ENCODE results near the gene TLE5.

Gene TLE5

GRCh38 chr19:3004522-3004921 lies 57.8 kb downstream of the TLE5 start:
- H3K9me3 ChIP-seq (ENCODE audit: control insufficient read depth, insufficient read depth, low read length): no peaks in the 10 kb centered on the region
- H3K9ac ChIP-seq (ENCODE audit: low read depth, low read length): no peak overlapping the region
- H3K4me1 ChIP-seq (ENCODE audit: insufficient read depth, low read length): no peaks in the 10 kb centered on the region; the same call in 1 of the 2 replicates
- no peaks in the 10 kb centered on the region for H3K36me3 ChIP-seq (ENCODE audit: insufficient read depth, low read length)

- no peaks in the 10 kb centered on the region; the same call in 1 of the 2 replicates for H3K4me1 ChIP-seq (ENCODE audit: insufficient read depth, low read length)
- H3K9ac ChIP-seq (ENCODE audit: low read depth, low read length): no peak overlapping the region
- H3K36me3 ChIP-seq (ENCODE audit: insufficient read depth, low read length): no peaks in the 10 kb centered on the region
Measured at GRCh38 chr19:3003046-3003445, 59.2 kb downstream of the TLE5 start.

More at GRCh38 chr19:3003046-3003445, 59.2 kb downstream of the TLE5 start:
- H3K9me3 ChIP-seq (ENCODE audit: control insufficient read depth, insufficient read depth, low read length): no peaks in the 10 kb centered on the region
